Body of pancreas (tissue), 4 donors: ENCODE data around the gene C4A.

ENCODE experiments used
- CTCF ChIP-seq, 7 experiments: fragments of 450-650 bp in 4 of 7; fragments of 200-600 bp in 3 of 7; sonication (generic) in 3 of 7; IDR thresholded peaks; one replicate each; pipeline ENCODE4 v1.5.1; 2016 to 2019; ENCODE audit warnings: antibody characterized with exemption in 7 of 7
- POLR2A ChIP-seq, 3 donors: fragments of 450-650 bp; IDR thresholded peaks; one replicate each; pipeline ENCODE4 v1.6.1; 2016; ENCODE audit warnings: antibody characterized with exemption in 3 of 3, mild to moderate bottlenecking in 2 of 3

GRCh38 chr6:31965700-31966099, 16.2 kb upstream of the C4A start:
- TF ChIP-seq CTCF (IDR thresholded peaks at IDR 0.05) (no peak), POLR2A (IDR thresholded peaks at IDR 0.05) (no peak)
